Bronchial epithelial cell (primary cell): Measurements from ENCODE around the gene EIF2B2. TPM values are rescaled to one million over a fixed set of nuclear protein-coding genes. Genes with fewer than 3 reads are reported as not detected.

ENCODE experiments used
- DNase-seq: peaks from one replicate; pipeline ENCODE4 v3.0.0-alpha.2; 2010; ENCODE audit warnings: low read depth
- FAIRE-seq: peaks from 2 replicates; lab custom pipeline; 2011; peaks lifted over from hg19 to GRCh38; lab: Jason Lieb, UNC
- H3K27me3 ChIP-seq: 2 replicates; pipeline ENCODE4 v1.5.1; 2011; ENCODE audit warnings: low read length; ENCODE audit not compliant: control insufficient read depth, insufficient read depth
- H3K36me3 ChIP-seq: 2 replicates; pipeline ENCODE4 v1.5.1; 2011; ENCODE audit warnings: low read length; ENCODE audit not compliant: control insufficient read depth, insufficient read depth
- H3K4me3 ChIP-seq: 2 replicates; pipeline ENCODE4 v1.5.1; 2011; ENCODE audit warnings: mild to moderate bottlenecking, low read depth, low read length, control low read depth
- total RNA-seq: library from RNA; depleted of rRNA; stranded (reverse); fragments of >200 nt; gene quantifications from 2 replicates; pipeline ENCODE4 v1.2.1, GENCODE V29; 2014
- TF ChIP-seq, protein P1 (sequence below): IDR thresholded peaks from 2 replicates; pipeline ENCODE4 v1.5.1; 2011; ENCODE audit warnings: mild to moderate bottlenecking, moderate library complexity, low read length, control low read depth, inconsistent platforms; ENCODE audit not compliant: insufficient read depth, severe bottlenecking

EIF2B2 gene
- total RNA-seq, 1 donor from 2014 or later = 60.6 TPM

DNA sequence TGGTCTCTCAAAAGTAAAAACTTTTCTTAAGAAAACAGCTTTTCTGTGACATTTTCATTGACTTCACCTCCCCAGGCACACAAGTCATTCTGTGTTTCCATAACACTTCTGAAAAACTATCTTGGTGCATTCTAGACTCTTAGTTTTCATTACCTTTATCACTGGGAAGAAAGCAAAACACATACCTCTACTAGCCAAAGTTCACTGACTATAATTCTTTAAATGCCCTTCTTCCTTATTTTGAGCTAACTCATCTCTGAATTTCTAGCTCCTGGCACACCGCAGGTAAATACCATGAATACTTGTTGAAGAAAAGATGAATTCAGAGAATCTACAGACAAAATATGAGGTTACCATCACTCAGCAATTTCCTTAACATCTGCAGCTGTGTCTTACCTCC lies 27.4 kb downstream of the EIF2B2 start:
- TF ChIP-seq, protein P1, sequence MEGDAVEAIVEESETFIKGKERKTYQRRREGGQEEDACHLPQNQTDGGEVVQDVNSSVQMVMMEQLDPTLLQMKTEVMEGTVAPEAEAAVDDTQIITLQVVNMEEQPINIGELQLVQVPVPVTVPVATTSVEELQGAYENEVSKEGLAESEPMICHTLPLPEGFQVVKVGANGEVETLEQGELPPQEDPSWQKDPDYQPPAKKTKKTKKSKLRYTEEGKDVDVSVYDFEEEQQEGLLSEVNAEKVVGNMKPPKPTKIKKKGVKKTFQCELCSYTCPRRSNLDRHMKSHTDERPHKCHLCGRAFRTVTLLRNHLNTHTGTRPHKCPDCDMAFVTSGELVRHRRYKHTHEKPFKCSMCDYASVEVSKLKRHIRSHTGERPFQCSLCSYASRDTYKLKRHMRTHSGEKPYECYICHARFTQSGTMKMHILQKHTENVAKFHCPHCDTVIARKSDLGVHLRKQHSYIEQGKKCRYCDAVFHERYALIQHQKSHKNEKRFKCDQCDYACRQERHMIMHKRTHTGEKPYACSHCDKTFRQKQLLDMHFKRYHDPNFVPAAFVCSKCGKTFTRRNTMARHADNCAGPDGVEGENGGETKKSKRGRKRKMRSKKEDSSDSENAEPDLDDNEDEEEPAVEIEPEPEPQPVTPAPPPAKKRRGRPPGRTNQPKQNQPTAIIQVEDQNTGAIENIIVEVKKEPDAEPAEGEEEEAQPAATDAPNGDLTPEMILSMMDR = no peak
- FAIRE-seq (no peak), DNase-seq (no peak)
- H3K36me3 ChIP-seq = peaks cover 4% of the 10 kb centered on the region
- H3K27me3 ChIP-seq = no peaks in the 10 kb centered on the region
- H3K4me3 ChIP-seq = no peak overlapping the region

DNA sequence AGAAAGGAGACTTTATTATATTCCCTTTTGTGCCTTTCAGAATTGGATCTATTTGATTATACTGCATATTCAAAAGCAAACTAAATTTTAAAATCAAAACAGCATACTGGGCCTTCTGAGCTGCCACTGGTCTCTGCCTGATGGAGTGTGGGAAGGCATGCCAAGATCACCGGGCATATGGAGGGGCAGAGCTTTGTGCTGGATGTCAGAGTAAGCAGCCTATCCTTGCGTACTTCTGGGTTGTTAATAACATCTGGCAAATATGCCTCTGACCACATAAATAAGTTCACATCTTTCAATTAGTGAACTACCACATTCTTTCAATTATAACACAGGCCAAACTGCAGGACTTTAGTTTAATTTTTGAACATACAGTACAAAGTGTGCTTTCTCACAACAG lies 30.2 kb downstream of the EIF2B2 start:
- H3K27me3 ChIP-seq = no peaks in the 10 kb centered on the region
- H3K4me3 ChIP-seq = no peak overlapping the region
- no peak for DNase-seq
- peaks cover 6% of the 10 kb centered on the region for H3K36me3 ChIP-seq
- TF ChIP-seq, protein P1 = no peak
- no peak for FAIRE-seq

DNA sequence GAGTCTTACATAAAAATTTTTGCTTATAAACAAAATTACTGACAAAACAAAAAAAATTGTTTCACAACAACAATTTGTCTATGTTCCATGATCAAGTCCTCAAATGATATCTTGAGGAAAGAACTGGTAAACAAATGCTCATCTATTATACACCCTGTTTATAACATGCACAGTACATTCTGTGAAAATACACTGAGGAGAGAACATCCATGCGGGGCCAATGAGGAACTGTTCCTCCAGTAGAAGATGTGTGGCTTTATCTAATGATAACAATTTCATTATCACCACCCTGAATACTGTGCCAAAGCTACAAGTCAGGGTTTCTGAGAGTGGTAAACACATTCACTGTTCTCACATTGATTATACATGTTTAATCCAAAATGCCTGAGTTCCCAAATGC lies 37.8 kb downstream of the EIF2B2 start:
- TF ChIP-seq, protein P1 = no peak
- no peaks in the 10 kb centered on the region for H3K27me3 ChIP-seq
- H3K4me3 ChIP-seq = no peak overlapping the region
- DNase-seq (no peak), FAIRE-seq (no peak)
- H3K36me3 ChIP-seq = peaks cover 12% of the 10 kb centered on the region

DNA sequence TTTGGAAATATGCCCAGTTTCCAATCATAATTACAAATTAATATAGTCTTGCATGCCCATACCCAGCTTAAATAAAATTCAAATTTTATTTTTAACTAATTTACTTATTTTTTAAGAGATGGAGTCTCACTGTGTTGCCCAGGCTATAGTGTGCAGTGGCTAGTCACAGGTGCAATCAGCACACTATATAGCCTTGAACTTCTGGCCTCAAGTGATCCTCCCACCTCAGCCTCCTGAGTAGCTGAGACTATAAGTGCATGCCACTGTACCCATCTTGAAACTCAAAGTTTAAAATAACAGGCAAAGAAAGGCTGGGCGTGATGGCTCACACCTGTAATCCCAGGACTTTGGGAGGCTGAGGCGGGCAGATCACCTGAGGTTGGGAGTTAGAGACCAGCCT lies 38.2 kb downstream of the EIF2B2 start:
- H3K36me3 ChIP-seq = peaks cover 10% of the 10 kb centered on the region
- no peaks in the 10 kb centered on the region for H3K27me3 ChIP-seq
- TF ChIP-seq, protein P1 = no peak
- no peak overlapping the region for H3K4me3 ChIP-seq
- FAIRE-seq = no peak
- DNase-seq = no peak

DNA sequence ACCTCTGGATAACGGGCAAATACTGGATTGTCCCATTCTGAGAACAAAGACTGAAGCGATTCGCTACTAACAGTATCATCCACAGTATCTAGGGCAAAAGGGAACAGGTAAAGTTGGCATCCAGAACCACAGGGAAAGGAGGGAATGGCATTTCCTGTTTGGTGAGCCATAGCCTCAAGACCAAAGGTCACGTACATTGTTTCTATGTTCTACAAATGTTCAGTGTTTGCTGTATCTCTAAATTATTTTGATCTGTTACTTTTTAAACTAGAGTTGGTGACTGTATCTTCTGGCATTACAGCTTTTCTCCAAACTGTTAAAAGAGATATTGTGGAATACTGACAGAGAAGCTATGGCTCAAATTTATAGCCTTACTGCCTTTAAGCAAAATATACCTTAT lies 38.9 kb downstream of the EIF2B2 start:
- no peak for DNase-seq
- peaks cover 10% of the 10 kb centered on the region for H3K36me3 ChIP-seq
- TF ChIP-seq, protein P1 = no peak
- no peak overlapping the region for H3K4me3 ChIP-seq
- no peak for FAIRE-seq
- no peaks in the 10 kb centered on the region for H3K27me3 ChIP-seq

DNA sequence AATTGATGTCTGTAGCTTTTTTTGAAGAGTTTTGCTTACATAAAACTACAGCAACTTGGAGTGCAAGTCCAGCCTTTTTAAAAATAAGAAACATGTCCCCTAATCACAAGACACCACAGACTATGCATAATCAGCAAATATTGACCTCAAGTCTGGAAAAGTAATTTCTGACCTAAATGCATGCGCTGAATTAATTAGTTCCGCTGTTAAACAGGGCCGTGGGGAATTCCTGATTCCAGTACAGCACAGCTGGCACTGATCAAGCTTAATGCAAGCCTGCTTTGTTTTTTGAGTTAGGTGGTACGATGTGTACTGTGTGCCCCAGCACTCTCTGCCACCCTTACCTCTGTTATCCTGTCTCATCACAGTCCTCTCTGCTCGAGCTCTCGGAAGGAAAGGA lies 39.3 kb downstream of the EIF2B2 start:
- no peak for FAIRE-seq
- H3K4me3 ChIP-seq = no peak overlapping the region
- peaks cover 10% of the 10 kb centered on the region for H3K36me3 ChIP-seq
- H3K27me3 ChIP-seq = no peaks in the 10 kb centered on the region
- TF ChIP-seq, protein P1 = no peak
- no peak for DNase-seq
